GM18858 (cell line): ENCODE data around the gene NOA1.

Experiments used
- ATAC-seq: cut with Tn5 transposase; IDR thresholded peaks from one replicate; pipeline ENCODE4 v1.9.1; 2021; ENCODE audit not compliant: unreplicated experiment

NOA1 gene

DNA sequence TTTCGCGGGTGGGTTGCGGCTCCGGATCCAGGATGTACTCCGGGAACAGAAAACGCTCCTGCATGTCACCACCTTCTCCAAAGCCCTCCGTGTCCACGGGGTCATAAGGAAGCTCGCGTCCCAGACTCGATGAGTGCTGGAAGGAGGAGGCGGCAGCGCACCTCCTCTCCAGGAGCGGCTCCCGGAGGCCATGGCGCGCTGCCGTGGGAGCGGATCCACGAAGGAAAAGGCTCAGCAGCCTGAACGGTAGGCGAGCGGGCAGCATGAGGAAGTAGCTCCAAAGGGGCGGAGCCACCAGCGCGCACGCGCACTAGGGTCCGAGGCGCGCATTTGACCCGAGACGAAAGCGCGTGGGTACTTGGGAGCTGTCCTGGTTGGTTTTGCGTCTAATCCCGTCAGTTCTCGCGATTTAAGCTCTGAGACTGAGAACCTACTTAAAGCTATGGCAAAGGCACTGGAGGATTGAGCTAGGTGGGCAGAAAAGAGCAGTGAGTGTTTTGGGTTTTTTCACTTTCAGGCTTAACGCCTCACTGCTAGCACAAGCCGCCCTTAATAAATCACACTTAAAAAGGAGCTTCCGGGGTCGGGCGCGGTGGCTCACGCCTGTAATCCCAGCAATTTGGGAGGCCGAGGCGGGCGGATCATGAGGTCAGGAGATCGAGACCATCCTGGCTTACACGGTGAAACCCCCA is at the start of gene NOA1:
Gene NOA1 (minus strand): TSS at position 286 of the 692 bp plus-strand sequence. CDS start 21 bp downstream, at position 265.
- ATAC-seq = peak; percentile 79

DNA sequence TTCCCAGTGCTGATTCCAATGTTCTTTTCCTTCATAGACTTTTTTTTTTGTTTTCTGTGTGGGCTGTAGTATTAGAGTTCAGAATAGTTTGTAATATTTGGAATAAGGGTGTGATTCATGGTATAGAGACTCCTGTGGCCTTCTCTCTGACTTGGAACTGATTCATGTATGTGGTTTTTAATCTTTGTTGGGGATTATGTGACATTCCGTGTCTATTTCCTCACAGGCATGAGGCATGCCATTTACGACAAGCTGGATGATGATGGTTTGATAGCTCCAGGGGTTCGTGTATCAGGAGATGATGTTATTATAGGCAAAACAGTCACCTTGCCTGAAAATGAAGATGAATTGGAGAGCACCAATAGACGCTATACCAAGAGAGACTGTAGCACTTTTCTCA is 45.7 kb upstream of the NOA1 start:
- no peak for ATAC-seq

DNA sequence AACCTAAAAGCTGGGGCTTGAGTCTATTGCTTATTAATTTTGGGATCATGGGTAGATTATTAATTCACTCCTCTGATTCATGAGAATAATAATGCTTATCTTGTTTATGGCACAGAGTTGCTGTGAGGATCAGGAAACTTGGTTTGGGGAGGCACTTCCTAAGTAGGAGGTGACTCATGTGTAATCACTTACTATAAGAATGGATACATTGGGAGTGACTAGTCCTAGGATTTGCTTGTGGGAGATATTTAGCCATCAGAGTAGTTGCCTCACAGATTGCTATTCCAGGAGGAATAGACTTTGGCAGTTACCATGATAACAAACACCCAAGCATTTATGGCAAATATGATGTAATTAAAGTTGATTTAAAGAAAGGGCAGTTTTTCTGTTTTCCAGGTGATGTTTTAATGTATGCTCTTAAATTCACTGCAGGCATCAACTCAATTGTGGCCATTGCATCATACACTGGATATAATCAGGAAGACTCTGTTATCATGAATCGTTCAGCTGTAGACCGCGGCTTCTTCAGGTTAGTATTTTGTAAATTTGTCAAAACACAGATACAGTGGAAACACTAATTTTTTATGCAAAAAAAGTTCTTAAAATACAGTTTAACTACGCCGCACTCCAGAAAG is 43.2 kb upstream of the NOA1 start:
- ATAC-seq = no peak

DNA sequence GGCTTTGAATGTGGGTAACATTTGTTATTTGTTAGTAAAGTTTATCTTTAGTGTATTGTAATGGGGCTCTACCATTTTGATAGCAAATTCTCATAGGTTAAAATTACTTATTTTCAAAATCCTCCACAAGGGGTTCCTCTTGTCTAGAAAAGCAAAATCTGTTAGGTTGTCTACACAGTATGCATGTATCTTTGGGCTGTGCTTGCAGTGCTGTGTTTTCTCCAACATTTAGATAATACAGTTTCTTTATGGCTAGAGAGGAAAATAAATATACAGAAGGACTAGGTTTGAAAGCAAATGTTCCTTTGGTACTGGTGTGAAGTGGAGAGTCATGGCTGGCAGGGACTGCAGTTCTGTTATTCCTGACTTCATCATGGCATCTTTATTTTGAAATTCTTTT is 41.6 kb upstream of the NOA1 start:
- ATAC-seq = no peak

DNA sequence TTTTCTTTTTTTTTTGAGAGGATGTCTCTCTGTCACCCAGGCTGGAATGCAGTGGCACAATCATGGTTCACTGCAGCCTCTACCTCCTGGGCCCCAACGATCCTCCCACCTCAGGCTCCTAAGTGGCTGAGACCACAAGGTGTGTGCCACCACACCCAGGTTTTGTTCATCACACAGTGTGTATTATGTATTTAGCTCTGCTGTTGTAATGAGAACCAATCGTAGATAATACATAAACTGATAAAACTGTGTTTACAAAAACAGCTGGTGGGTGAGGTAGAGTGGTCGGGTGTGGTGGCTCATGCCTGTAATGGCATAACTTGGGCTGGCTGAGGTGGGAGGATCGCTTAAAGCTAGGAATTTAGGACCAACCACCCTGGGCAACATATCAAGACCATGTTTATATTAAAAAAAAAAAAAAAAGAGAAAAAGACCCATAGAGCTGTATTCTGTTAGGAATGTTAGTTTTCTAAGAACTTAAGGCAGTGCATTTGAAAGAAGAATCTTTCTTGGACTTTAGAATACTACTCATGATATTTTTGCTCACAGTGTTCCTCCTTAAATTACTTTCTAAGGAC is 36.2 kb upstream of the NOA1 start:
- ATAC-seq = no peak

DNA sequence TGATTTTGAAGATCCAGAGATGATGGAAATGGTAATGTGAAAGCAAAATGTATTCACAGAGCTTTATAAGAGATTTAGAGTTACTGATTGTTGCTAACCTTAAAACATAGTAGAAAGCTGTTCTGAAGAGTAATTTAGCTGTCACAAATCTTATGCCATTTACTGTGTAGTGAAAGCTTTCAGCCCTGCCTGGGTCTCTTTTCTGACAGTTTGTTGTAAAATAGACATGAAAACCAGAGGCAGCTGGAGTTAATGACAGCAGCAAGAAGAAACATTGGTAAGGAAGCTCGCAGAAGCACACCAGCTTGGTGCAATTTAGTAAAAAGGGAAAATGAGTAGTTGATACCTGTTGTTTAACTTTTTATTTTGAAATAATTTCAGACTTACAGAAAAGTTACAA is 22.3 kb upstream of the NOA1 start:
- ATAC-seq = no peak

DNA sequence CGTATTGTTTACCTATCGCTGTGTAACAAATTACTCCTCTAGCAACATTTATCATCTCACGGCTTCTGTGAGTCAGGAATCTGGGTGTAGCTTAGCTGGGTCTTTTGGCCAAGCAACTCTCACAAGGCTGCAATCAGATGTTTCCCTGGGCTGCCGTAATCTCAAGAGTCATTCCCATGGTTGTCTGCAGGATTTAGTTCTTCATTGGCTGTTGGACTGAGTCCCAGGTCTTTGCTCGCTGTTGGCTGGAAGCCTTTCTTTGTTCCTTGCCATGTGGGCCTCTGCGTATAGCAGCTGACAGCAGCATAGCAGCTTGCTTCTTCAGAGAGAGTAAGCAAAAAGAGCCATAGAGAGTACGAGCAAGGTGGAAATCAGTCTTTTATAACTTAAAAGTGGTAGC is 18.1 kb upstream of the NOA1 start:
- no peak for ATAC-seq

DNA sequence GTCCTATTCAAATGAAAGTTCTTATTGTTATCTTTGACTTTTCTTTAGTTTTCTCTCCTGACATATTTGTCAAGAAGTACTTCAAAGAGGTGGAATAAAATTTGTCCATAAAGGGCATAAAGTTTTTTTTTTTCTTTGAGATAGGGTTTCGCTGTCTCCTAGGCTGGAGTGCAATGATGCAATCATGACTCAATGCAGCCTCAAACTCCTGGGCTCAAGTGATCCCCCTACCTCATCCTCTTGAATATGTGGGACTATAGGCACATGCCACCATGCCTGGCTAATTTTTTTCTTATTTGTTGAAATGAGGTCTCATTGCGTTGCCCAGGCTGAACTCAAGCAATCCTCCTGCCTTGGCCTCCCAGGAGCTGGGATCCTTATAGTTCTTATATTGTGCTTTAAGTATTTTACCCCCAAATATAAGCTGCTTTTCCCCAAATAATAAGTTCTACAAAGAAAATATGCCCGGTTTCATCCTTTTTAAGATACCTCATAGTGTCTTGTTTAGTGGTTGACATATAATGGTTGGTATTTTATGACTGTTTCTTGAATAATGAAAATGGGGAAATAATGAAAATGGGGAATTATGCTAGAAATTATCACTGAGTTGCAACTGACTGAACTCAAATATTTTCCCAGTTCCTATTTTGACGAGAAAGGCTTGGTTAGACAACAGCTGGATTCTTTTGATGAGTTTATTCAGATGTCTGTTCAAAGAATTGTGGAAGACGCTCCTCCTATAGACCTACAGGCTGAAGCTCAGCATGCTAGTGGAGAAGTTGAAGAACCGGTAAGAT is 12.9 kb upstream of the NOA1 start:
- ATAC-seq = no peak

DNA sequence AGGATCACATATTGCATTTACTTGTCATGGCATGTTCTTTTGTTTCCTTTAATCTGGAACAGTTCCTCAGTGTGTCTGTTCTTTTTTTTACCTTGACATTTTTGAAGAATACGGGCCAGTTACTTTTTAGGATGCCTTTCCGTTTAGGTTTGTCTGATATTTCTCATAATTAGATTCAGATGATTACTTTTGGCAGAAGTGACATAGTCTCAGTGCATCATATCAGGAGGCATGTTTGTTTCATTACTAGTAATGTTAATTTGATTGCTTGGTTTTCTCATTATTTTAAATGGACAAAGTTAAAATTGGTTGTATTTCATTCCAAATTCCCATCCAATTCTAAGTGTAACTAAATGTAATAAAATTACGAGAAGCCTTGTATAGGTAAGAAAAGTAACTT is 9.5 kb upstream of the NOA1 start:
- ATAC-seq = no peak

DNA sequence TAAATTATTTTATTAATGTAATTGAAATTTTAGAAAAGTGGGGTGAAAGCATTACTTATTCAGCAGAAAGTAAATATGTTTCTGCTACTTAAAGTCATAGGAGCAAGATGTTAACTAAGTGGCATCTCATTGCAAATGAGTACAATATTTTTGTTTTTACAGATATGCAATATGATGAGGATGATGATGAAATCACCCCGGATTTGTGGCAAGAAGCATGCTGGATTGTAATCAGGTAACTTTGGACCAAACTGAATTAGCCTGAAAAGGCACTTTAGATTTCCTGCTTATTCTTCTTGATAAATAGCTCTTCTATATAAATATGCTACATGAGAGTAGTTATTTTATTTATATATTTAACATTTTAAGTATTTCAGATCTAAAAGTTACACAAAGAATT is 8.8 kb upstream of the NOA1 start:
- ATAC-seq = no peak

DNA sequence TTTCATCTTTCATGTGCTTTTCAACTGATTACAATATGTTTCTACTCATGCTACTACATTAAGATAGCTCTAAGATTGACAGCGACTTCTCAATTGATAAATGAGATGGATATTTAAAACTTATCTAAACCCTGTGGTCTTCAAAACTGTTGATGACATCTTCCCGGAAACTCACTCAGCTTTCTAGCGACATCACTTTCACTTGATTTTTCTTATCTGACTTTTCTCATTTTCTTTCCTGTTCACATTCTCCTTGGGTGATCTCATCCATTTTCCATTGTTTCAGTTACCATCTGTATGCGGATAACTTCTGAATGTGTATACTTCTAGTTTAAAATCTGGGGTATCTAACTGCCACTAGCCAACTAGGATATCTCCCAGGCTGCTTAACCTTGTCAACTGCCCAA is 4.4 kb upstream of the NOA1 start:
- no peak for ATAC-seq

DNA sequence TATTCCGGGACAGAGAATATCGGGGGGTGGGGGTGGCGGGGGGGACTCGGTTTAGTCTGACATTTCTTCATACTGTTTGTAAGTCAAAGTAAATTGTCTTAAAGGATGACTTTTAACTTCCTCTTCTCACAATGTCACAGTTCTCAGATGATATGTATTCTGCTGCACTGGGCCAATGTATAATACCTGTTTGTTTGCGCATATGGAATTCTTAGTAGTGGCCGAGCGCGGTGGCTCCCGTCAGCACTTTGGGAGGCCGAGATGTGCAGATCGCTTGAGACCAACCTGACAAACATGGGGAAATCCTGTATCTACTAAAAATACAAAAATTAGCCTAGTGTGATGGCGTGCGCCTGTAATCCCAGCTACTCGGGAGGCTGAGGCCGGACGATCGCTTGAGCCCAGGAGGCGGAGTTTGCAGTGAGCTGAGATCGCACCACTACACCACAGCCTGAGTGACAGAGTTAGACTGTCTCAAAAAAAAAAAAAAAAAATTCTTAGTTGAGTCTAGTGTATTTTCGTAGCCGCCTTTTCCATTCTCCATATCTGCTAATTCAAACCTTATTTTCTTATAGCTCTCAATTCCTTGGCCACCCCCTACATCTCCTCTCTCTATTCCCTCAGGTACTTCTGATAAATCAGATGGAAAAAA is 2.1 kb upstream of the NOA1 start:
- ATAC-seq = no peak

DNA sequence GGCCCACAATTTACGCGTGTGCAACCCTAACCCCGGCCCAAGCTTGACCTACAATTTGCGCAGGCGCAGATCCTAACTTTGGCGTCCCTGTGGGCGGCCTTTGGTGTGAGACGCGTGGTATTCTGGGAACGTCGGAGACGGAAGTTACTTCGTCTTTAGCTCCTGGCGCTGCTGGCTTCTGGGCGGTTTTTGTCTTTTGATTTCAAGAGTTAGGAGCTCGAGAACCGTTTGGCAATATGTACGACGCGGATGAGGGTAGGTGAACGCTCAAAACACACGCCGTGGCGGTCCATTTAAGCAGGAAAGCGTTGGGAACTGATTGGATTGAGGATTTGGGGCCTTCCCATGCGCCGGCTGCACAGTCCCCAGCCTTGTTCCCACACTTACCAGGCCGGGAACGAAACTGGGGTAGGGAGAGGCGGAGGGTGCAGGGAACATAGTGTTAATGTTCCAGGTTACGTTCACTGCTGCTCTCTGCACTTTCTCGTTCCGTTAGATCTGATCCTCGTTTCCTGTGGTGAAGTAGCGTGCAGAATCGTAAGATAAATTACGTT is 1.4 kb upstream of the NOA1 start, which contains the start of gene POLR2B:
Gene POLR2B (plus strand): TSS at position 147 of the 554 bp plus-strand sequence. CDS start 90 bp downstream, at position 237.
- peak; percentile 47 for ATAC-seq

DNA sequence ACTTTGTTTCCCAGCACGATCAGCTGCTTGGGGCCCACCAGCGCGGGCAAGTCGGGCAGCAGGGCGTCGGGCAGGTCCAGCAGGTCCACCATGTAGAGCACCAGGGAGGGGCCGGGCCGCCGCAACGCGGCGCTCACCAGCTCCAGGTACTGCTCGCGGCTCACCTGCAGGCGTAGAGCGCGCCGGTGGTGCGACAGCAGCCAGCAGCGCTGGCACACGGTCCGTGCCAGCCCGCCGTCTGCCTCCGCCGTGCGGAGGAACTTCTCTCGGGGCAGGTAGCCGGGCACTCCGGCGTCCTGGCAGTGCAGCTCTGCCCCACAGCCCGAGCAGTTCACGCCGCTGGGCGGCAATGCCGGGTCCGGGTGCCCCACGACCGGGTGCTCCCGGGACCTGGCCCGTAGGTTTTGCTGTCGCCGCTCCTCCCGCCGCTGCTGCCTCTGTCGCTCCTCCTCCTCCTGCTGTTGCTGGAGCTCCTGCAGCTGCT is 527 bp downstream of the NOA1 start:
- peak; percentile 13 for ATAC-seq

DNA sequence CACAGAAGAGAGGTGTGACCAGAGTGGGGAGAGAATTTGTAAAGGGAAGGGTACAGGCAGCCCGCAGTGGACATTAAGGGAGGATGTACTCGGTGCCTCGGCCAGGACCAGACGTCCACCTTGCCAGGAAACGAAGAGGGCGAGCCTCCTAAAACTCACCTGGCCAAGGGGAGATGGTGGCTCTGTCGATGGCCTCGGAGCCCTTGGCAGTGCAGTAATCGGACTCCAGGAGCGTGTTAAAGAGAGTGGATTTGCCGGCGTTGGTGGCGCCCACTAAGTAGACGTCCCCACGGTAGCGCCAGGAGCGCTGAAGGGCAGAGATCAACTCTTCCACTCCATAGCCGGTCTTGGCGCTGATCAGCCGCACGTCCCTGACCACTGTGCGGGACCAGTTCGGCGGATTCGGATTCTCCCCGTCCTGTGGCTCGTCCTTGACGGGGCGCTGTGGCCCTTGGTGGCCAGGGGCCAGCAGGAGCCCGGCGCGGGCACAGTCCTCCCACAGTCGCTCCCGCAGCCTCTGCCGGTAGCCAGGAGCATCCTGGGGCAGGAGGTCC is 1.0 kb downstream of the NOA1 start:
- no peak for ATAC-seq

DNA sequence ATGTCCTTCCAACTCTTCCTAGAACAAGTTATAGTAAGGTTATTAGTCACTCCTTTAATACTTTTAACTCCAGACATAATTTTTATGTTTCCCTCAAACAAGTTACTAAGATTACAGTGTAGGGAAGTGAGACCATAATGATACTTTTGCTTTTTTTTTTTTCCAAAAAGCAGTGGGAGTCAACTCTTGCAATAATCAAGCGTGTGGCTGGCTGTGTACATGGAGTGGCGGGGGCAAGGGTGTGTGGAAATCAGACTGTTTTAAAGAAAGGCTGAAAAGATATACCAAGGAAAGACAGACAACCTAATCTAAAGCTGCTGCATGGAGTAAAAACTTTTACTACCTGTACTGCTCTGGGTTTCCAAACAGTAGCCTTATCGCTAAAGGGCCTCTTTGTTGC is 4.1 kb downstream of the NOA1 start:
- ATAC-seq = no peak

DNA sequence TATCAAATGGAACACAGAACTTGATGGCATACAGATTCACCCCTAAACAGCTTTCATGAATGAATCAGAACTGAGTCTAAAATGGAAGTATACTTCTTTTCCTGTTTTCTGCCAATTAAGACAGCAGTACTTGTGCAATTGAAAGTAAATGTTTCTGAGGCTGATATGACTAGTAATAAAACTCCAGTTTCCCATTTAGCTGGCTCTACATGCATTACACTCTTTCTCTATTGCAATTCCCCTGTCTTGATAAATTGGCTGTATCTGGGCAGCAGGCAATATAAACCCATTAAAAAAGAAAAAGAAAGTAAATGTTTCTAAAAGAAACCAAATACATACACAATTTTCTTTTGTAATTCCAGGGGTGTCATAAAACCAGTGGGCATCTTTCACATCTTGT is 4.6 kb downstream of the NOA1 start:
- ATAC-seq = no peak

DNA sequence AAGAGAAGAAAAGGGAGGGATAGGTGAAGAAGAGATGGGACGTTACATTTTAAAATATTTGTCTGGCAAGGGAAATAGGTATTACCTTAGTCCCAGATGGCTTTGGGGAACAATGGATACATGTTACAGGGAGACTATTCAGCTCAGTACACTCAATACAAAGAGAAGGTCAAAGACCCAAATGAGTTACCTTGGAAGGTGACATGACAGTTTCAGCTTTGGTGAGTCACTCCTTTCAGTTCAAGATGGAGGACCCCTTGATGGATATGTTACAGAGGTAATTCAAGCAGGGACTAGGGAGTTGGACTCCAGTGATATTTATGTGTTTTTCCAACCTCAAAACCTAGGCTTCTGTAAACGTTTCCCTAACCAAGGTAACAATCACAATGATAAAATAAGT is 5.0 kb downstream of the NOA1 start:
- no peak for ATAC-seq

DNA sequence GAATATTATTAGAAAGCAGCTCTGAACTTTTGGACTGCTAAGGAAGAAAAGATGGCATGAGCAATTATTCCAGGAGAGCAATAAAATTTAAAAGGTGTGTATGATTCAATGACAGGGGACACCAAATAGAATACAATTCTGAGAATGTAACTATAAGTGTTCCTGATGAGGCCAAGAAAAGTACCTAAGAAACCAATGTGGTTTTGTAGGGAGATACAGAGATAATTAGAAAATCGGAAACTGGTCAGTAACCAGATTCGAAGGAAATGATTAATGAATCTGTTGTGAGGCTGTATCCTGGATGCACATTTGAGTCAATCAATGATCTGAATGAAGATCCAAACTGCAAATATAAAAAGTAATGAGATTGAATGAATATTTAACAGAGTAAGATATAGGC is 6.0 kb downstream of the NOA1 start:
- ATAC-seq = no peak

DNA sequence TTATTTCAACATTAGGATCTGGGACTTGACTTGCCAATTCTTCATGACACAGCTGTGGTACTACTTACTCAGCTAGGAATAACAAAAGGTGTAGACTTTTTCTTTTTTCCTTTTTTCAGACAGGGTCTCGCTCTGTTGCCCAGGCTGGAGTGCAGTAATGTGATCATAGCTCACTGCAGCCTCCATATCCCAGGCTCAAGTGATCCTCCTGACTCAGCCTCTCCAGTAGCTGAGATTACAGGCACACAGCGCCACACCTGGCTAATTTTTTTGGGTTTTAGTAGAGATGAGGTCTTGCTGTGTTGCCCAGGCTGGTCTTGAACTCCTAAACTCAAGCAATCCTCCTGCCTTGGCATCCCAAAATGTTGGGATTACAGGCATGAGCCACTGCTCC is 16.3 kb downstream of the NOA1 start:
- ATAC-seq = no peak
